Activated CD4-positive, alpha-beta T cell treated with anti-CD3 and anti-CD28 coated beads for 36 hours (primary cell): ENCODE data around the gene PDF. TPM values are rescaled to one million over a fixed set of nuclear protein-coding genes. Genes with fewer than 3 reads are reported as not detected.
"Not testable (repeated sequence)": the region's sequence is repeated elsewhere in the genome, so short reads cannot be mapped to it uniquely, and the experiment has no call there.

ENCODE experiments used
- ATAC-seq: fragments of 200-7000 bp; cut with Tn5 transposase; one replicate; pipeline ENCODE4 v1.10.0; 2021; ENCODE audit warnings: mild to moderate bottlenecking, moderate library complexity
- CTCF ChIA-PET: fragments of 350-600 bp; sonication (Branson Sonifier 250); formaldehyde crosslinking; loops from one replicate; lab custom pipeline; 2021; ENCODE audit warnings: antibody characterized with exemption; lab: Charles Lee
- POLR2A ChIA-PET: fragments of 350-600 bp; sonication (Branson Sonifier 250); formaldehyde crosslinking; loops from one replicate; lab custom pipeline; 2021; ENCODE audit warnings: antibody characterized with exemption, inconsistent platforms; lab: Charles Lee
- DNase-seq: peaks from one replicate; pipeline ENCODE4 v3.0.0-alpha.2; 2020
- H3K27ac Mint-ChIP-seq: one replicate; pipeline ENCODE4 v1.8.0; 2021; ENCODE audit warnings: mixed read lengths
- H3K27me3 Mint-ChIP-seq: one replicate; pipeline ENCODE4 v1.8.0; 2021; ENCODE audit warnings: mixed read lengths
- H3K36me3 Mint-ChIP-seq: one replicate; pipeline ENCODE4 v1.8.0; 2021; ENCODE audit warnings: low read depth, mixed read lengths
- H3K4me1 Mint-ChIP-seq: one replicate; pipeline ENCODE4 v1.8.0; 2021; ENCODE audit warnings: mixed read lengths
- H3K4me3 Mint-ChIP-seq: one replicate; pipeline ENCODE4 v1.8.0; 2021; ENCODE audit warnings: mild to moderate bottlenecking, moderate library complexity, mixed read lengths
- H3K9me3 Mint-ChIP-seq: one replicate; pipeline ENCODE4 v1.8.0; 2021; ENCODE audit warnings: low read depth, mixed read lengths
- intact Hi-C, 2 experiments: fragments of 100-400 bp; cut with DNase I in 1 of 2; cut with micrococcal nuclease in 1 of 2; formaldehyde crosslinking; loops; one replicate each; pipeline versions ENCODE4 v1.14.2 to v1.15.1; 2022 to 2024; cut with DNase I, micrococcal nuclease
- total RNA-seq, 2 experiments: library from RNA; stranded (reverse); gene quantifications; one replicate each; pipeline ENCODE4 v1.2.3, GENCODE V29; 2021

PDF gene
- total RNA-seq, 2 experiments from 2014 or later = 10.1 to 19.9 TPM

GRCh38 chr16:69301861-69302260 lies 28.5 kb downstream of the PDF start:
- intact Hi-C loops = no loop called here
- ATAC-seq = no peak
- Mint-ChIP-seq H3K9me3 (no peaks in the 10 kb centered on the region), H3K4me3 (no peak overlapping the region), H3K36me3 (no peaks in the 10 kb centered on the region), H3K4me1 (no peaks in the 10 kb centered on the region), H3K27ac (no peak overlapping the region), H3K27me3 (no peaks in the 10 kb centered on the region)
- DNase-seq = no peak
- CTCF ChIA-PET = interaction anchor here (0.5 to 1.2 kb wide), 5 partner anchors 9 to 976 kb away, joined by 3 to 5 read pairs (median 3); no protein-coding TSS in a partner anchor
- POLR2A ChIA-PET = interaction anchor here (0.6 kb wide), 1 partner anchor 13 kb away, joined by 3 read pairs; no protein-coding TSS in a partner anchor

DNA sequence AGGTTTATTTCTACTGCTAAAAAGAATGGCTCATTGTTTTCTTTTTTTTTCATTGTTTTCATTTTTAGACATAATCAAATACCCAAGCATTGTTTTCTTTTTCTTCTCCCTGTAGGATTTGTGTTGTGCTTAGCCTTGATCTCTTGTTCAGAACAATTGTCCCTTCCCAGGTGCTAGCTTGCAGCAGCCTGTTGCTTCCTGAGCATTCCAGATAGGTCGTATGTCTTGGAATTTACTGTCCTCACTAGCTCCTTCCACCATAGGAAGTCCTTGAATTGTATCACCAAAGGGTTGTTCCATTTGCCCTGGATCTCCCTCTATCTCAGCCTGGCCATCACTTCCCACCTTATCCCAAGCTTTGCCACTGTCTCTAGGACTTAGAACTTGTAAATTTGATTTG lies 29.2 kb downstream of the PDF start:
- no peak for ATAC-seq
- Mint-ChIP-seq H3K4me3 (no peak overlapping the region), H3K9me3 (no peaks in the 10 kb centered on the region), H3K27ac (no peak overlapping the region), H3K27me3 (no peaks in the 10 kb centered on the region), H3K36me3 (no peaks in the 10 kb centered on the region), H3K4me1 (no peaks in the 10 kb centered on the region)
- CTCF ChIA-PET = interaction anchor here (0.6 to 1.6 kb wide), 7 partner anchors 13 to 976 kb away, joined by 3 to 6 read pairs (median 3); no protein-coding TSS in a partner anchor
- DNase-seq = no peak
- POLR2A ChIA-PET = interaction anchor here (0.6 kb wide), 1 partner anchor 13 kb away, joined by 3 read pairs; no protein-coding TSS in a partner anchor
- intact Hi-C loops = no loop called here

DNA sequence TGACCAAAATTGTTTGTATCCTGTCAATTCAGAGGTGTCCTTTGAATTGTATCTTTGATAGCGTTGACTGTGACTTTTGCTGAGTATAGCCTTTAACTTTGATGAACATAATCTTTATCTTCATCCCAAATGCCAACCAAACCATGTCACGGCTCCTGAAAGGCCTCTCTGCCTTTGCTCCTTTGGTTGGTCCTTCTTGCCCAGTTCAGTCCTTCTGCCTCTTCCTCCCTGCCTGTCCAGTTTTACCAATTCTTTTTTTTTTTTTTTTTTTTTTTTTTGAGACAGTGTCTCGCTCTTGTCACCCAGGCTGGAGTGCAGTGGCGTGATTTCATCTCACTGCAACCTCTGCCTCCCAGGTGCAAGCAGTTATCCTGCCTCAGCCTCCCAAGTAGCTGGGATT lies 32.1 kb downstream of the PDF start:
- Mint-ChIP-seq H3K9me3 (no peaks in the 10 kb centered on the region), H3K27ac (no peak overlapping the region), H3K36me3 (no peaks in the 10 kb centered on the region), H3K4me3 (no peak overlapping the region), H3K27me3 (no peaks in the 10 kb centered on the region), H3K4me1 (peaks cover 4% of the 10 kb centered on the region)
- ATAC-seq (no peak), DNase-seq (no peak)
- intact Hi-C loops = no loop called here
- ChIA-PET CTCF (no interaction called here), POLR2A (no interaction called here)

GRCh38 chr16:69296771-69297170 lies 33.6 kb downstream of the PDF start:
- DNase-seq, H3K27ac Mint-ChIP-seq, H3K27me3 Mint-ChIP-seq, H3K4me1 Mint-ChIP-seq, POLR2A ChIA-PET, intact Hi-C loops, H3K9me3 Mint-ChIP-seq, H3K4me3 Mint-ChIP-seq, ATAC-seq, H3K36me3 Mint-ChIP-seq: not testable (repeated sequence)
- CTCF ChIA-PET = interaction anchor here (0.6 to 2.1 kb wide), 3 partner anchors 8 to 447 kb away, joined by 3 to 8 read pairs (median 3); no protein-coding TSS in a partner anchor

GRCh38 chr16:69294051-69294450 lies 36.3 kb downstream of the PDF start:
- Mint-ChIP-seq H3K27me3 (no peaks in the 10 kb centered on the region), H3K27ac (no peak overlapping the region), H3K36me3 (no peaks in the 10 kb centered on the region), H3K9me3 (no peaks in the 10 kb centered on the region), H3K4me1 (peaks cover 6% of the 10 kb centered on the region), H3K4me3 (no peak overlapping the region)
- ChIA-PET CTCF (no interaction called here), POLR2A (no interaction called here)
- no peak for DNase-seq
- intact Hi-C loops = no loop called here
- ATAC-seq = no peak

- ChIA-PET POLR2A (no interaction called here), CTCF (no interaction called here)
- Mint-ChIP-seq H3K27me3 (no peaks in the 10 kb centered on the region), H3K4me1 (peaks cover 6% of the 10 kb centered on the region), H3K36me3 (no peaks in the 10 kb centered on the region), H3K4me3 (no peak overlapping the region), H3K9me3 (no peaks in the 10 kb centered on the region), H3K27ac (peak overlapping the region; percentile 66)
- intact Hi-C loops = no loop called here
- ATAC-seq (peak; percentile 77), DNase-seq (no peak)
Measured at GRCh38 chr16:69293401-69293800, 37.0 kb downstream of the PDF start.

DNA sequence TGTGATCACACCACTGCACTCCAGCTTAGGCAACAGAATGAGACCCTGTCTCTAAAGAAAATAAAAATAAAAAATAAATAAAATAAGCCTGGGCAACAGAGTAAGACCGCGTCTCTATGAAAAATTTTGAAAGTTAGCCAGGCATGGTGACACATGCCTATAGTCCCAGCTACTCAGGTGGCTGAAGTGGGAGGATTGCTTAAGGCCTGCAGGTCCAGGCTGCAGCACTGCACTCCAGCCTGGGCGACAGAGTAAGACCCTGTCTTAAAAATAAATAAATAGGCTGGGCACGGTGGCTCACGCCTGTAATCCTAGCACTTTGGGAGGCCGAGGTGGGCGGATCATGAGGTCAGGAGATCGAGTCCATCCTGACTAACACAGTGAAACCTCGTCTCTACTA lies 38.7 kb downstream of the PDF start:
- intact Hi-C loops, ATAC-seq, H3K4me3 Mint-ChIP-seq, H3K36me3 Mint-ChIP-seq, H3K27ac Mint-ChIP-seq, H3K4me1 Mint-ChIP-seq, H3K27me3 Mint-ChIP-seq, DNase-seq, POLR2A ChIA-PET, H3K9me3 Mint-ChIP-seq: not testable (repeated sequence)
- CTCF ChIA-PET = interaction anchor here (8.6 kb wide), 1 partner anchor 140 kb away, joined by 90 read pairs; no protein-coding TSS in a partner anchor

DNA sequence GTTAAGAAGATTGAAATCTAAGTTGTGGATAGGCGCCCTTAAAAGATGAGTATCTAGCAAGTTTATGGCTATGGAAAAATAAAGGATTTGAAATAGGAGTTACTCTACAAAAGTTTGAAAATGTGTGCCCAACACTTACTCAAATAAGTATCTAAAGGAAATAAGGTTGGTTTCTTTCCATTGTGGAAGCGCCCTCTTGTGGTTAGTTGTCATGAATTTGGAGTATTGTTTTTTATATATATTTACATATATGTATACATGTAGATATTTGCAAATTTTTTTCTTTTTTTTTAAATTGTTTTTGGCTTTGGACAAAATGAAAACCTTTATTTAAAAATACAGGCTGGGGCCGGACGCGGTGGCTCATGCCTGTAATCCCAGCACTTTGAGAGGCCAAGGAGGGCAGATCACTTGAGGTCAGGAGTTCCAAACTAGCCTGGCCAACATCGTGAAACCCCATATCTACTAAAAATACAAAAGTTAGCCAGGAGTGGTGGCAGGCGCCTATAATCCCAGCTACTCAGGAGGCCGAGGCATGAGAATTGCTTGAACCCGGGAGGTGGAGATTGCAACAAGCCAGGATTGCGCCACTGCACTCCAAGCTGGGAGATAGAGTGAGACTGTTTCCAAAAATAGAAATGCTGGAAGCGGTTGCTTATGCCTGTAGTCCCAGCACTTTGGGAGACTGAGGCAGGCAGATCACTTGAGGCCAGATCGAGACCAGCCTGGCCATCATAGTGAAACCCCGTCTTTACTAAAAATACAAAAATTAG lies 43.3 kb downstream of the PDF start:
- Mint-ChIP-seq H3K36me3 (no peaks in the 10 kb centered on the region), H3K27ac (no peak overlapping the region), H3K9me3 (no peaks in the 10 kb centered on the region), H3K27me3 (no peaks in the 10 kb centered on the region), H3K4me1 (peaks cover 3% of the 10 kb centered on the region), H3K4me3 (no peak overlapping the region)
- intact Hi-C loops = loop anchor here (1.0 to 5.0 kb wide), 5 partner anchors 120 to 758 kb away; no protein-coding TSS in a partner anchor
- ATAC-seq (peak; percentile 36), DNase-seq (peak; percentile 51)
- ChIA-PET POLR2A (no interaction called here), CTCF (interaction anchor here (0.6 to 8.6 kb wide), 16 partner anchors 10 to 600 kb away, joined by 3 to 90 read pairs (median 4); no protein-coding TSS in a partner anchor)

DNA sequence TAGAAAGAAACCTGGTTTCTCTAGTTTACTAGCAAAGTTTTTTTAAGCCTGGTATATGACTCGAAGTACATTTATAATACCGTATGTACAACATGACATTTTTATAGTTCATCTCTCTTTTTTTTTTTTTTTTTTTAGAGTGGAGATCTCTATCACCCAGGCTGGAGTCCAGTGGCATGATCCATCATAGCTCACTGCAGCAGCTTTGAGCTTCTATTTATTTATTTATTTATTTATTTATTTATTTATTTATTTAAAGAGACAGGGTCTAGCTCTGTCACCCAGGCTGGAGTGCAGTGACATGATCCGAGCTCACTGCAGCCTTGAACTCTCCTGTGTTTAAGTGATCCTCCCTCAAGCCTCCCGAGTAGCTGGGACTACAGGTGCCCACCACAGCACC lies 45.1 kb downstream of the PDF start:
- intact Hi-C loops = loop anchor here in 1 of 2 experiments (5.0 kb wide), 2 partner anchors 118 to 438 kb away; no protein-coding TSS in a partner anchor
- no peak overlapping the region for H3K27ac Mint-ChIP-seq
- ChIA-PET POLR2A (interaction anchor here (0.6 to 1.2 kb wide), 4 partner anchors 117 to 785 kb away, joined by 3 to 4 read pairs (median 3); no protein-coding TSS in a partner anchor), CTCF (interaction anchor here (0.6 to 8.6 kb wide), 18 partner anchors 8 to 891 kb away, joined by 3 to 90 read pairs (median 4); no protein-coding TSS in a partner anchor)
- no peak for ATAC-seq
- no peaks in the 10 kb centered on the region for H3K27me3 Mint-ChIP-seq
- H3K4me1 Mint-ChIP-seq = peaks cover 3% of the 10 kb centered on the region
- no peaks in the 10 kb centered on the region for H3K36me3 Mint-ChIP-seq
- no peaks in the 10 kb centered on the region for H3K9me3 Mint-ChIP-seq
- DNase-seq = no peak
- no peak overlapping the region for H3K4me3 Mint-ChIP-seq

GRCh38 chr16:69283851-69284250 lies 46.5 kb downstream of the PDF start:
- POLR2A ChIA-PET = no interaction called here
- ATAC-seq = no peak
- Mint-ChIP-seq H3K36me3 (no peaks in the 10 kb centered on the region), H3K27me3 (no peaks in the 10 kb centered on the region), H3K4me3 (no peak overlapping the region), H3K4me1 (peaks cover 3% of the 10 kb centered on the region), H3K9me3 (no peaks in the 10 kb centered on the region), H3K27ac (no peak overlapping the region)
- intact Hi-C loops = no loop called here
- CTCF ChIA-PET = interaction anchor here (1.0 to 8.6 kb wide), 3 partner anchors 12 to 132 kb away, joined by 5 to 90 read pairs (median 20); no protein-coding TSS in a partner anchor
- no peak for DNase-seq

DNA sequence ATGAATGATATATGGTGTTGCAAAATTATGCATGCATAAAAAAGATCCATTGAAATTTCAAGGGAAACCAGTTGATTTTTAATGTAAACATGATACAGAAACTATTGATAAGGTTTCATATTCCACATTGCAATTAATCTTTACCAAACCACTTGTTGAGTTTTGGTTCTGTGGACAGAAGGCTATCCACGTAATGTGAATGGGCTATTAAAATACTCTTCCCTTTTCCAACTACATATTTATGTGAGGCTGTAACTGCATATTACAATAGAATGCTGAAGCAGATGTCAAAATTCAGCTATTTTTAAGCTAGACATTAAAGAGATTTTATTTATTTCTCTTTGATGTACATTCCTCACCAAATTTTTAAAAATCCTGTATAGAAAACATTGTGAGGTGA lies 53.0 kb downstream of the PDF start:
- Mint-ChIP-seq H3K9me3 (no peaks in the 10 kb centered on the region), H3K4me1 (no peaks in the 10 kb centered on the region), H3K27ac (no peak overlapping the region), H3K4me3 (no peak overlapping the region), H3K36me3 (no peaks in the 10 kb centered on the region), H3K27me3 (no peaks in the 10 kb centered on the region)
- no peak for DNase-seq
- intact Hi-C loops = no loop called here
- ATAC-seq = no peak
- POLR2A ChIA-PET = interaction anchor here (0.6 kb wide), 1 partner anchor 15 kb away, joined by 4 read pairs; no protein-coding TSS in a partner anchor
- CTCF ChIA-PET = interaction anchor here (1.3 to 2.2 kb wide), 3 partner anchors 9 to 11 kb away, joined by 3 to 10 read pairs (median 4); no protein-coding TSS in a partner anchor
